GM18861 (cell line): Measurements from ENCODE around the gene FAM177B.

Experiments
- ATAC-seq: cut with Tn5 transposase; IDR thresholded peaks from one replicate; pipeline ENCODE4 v1.9.1; 2021; ENCODE audit not compliant: unreplicated experiment

FAM177B gene

DNA sequence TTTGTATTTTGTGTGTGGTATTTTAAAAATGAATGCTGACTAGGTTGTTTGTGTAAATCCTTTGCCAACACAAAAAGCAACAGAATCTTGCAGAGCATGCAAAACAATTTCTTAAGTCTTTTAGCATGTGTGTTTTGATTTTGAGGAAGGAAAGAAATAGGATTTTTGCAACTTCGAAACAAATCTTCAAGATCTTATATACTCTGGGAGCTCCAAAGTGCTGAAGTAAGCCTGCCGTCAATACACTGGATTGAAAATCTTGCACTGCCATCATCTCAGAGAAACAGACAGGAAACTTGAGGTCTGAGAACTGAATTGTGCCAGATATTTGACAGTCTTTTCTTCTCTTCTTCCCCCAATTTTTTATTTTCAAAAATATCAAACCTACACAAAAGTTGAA lies 48.5 kb downstream of the FAM177B start:
- no peak for ATAC-seq

GRCh38 chr1:222786121-222786520 lies 49.1 kb downstream of the FAM177B start:
- no peak for ATAC-seq

- ATAC-seq, result no peak
Measured at GRCh38 chr1:222787729-222788128, 50.7 kb downstream of the FAM177B start.

DNA sequence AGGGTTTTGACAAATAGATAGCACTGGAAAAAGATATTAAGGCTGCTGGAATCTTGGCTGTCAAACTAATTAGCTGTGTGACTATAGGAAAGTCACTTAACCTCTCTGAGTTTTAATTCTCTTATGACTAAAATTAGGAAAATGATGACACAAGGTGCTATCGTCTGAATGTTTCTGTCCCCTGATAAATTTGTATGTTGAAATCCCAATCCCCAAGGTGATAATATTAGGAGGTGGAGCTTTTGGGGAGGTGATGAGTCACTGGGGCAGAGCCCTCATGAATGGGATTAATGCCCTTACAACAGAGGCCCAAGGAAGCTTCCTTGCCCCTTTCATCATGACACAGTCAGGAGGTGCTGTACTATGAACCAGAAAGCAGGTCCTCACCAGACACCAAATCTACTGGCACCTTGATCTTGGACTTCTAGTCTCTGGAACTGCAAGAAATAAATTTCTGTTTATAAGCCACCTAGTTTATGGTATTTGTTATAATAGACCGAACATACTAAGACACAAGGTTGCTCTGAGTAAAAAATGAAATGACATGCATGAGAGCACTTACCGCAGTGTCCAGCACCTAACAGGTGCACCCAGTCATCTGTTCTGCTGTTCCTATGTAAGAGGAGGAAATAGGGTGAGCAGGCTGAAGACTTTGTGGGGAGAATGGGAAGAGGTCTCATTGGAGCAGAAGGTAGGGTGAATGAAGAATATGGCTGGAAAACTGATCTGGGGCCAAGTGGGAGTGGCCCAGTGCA lies 51.6 kb downstream of the FAM177B start:
- no peak for ATAC-seq

DNA sequence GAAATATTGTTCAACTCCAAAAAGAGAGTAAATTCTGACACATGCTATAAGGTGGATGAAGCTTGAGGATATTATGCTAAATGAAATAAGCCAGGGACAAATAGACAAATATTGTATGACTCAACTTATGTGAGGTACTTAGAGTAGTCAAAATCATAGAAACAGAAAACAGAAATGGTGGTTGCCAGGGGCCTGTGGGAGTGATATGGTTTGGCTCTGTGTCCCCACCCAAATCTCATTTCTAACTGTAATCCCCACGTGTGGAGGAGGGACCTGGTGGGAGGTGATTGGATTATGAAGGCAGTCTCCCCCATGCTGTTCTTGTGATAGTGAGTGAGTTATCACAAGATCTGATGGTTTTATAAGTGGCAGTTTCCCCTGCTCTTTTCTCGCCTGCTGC lies 53.1 kb downstream of the FAM177B start:
- ATAC-seq, result no peak

DNA sequence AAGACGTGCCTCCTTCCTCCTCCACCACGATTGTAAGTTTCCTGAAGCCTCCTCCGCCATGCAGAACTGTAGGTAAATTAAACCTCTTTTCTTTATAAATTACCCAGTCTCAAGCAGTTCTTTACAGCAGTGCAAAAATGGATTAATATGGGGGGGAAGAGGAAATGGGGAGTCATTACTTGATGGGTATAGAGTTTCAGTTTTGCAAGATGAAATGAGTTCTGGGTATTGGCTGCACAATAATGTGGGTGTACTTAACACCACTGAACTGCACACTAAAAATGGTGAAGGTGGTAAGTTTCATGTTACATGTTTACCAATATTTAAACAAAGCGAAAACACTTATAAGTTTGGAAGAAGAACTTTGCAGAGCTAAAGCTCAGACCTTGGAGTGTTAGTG lies 53.5 kb downstream of the FAM177B start:
- ATAC-seq, result no peak

- no peak for ATAC-seq
Measured at GRCh38 chr1:222791006-222791710, 54.2 kb downstream of the FAM177B start.

DNA sequence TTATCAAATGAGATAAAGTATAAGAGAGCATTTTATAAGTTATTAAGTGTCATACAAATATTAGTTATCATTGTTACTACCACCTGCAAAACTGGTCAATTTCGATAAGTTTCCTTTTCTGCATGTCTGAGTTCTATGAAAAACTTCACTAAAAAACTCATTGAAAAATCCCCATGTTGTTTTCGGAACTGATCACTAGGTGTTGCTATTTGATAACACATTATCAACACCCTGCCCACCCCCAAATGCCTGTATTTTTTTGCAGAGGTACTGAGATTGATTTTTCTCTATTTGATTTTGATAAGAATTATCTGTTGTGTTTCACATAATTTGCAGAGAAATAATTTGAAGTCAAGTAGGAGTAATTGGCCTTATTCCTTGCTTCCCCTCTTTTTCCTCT lies 55.7 kb downstream of the FAM177B start:
- no peak for ATAC-seq

DNA sequence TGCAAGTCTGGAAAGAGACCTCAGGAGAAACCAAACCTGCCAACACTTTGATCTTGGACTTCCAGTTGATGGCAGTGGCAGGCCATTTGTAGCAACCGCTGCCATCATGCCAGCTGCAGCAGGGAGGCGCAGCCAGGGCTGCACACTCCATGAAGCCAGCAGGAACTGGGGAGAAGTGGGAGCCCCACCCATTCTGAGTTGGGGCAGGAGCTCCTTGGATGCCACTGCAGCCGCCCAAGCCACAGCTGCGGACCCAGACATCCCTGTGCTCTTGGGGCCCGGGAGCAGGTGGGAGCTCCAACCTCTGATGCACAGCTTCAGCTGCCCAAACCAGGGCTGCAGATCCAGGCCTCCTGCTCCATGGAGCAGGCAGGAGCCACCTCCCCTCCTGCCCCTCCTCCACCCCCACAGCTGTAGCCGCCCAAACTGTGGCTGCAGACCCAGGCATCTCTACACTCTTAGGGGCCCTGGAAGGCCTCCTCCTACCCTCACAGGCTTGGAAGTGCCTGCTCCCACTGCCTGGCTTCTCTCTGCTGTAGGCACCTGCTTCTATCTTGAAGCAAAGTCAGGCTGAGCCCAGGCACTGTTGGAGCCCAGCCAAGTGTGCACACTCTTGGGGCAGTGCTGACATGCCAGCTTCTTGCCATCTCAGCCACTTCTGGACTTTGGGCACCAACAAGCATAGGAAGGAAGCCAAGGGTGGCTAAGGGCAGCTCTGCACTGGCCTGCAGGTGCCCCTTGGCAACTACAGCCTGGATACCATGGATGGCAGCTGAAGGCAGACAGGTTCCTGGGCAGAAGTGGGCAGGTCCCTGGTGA lies 57.9 kb downstream of the FAM177B start:
- ATAC-seq, result no peak

DNA sequence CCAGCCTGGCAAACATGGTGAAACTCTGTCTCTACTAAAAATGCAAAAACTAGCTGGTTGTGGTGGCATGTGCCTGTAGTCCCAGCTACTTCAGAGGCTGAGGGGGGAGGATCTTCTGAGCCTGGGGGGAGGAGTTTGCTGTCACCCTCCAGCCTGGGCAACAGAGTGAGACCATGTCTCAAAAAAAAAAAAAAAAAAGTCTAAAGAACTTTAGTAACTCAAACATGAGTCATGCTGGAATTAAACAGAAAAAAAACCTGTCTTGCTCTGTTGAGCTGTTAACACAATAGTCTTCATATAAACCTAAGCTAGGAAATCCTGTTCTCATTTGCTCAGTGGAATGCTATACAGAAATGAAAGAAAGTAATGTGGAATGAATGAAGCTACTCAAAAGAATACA lies 61.1 kb downstream of the FAM177B start:
- no peak for ATAC-seq

DNA sequence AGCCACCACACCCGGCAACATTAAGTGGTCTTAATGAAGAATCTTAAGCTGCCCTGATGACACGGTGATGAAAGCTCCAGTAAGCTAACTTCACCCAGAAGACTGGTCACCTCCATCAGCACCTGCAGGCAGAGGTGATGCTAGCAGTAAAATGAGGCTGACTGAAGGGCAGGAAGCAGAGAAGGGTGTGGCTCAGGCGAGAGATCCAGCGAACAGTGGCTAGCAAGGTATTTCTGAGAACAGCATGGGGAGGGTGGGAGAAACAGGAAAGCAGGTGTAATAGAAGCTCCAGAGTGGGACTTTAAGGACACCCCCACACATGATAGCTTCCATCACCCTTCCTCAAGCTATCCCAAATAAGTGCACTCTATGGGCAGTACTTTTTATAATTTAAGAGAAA lies 62.0 kb downstream of the FAM177B start:
- no peak for ATAC-seq
